Measurements from ENCODE around the gene EDIL3.
A peak's percentile ranks its signal among the peaks of the same experiment; 100 is the strongest.

EDIL3 gene

DNA sequence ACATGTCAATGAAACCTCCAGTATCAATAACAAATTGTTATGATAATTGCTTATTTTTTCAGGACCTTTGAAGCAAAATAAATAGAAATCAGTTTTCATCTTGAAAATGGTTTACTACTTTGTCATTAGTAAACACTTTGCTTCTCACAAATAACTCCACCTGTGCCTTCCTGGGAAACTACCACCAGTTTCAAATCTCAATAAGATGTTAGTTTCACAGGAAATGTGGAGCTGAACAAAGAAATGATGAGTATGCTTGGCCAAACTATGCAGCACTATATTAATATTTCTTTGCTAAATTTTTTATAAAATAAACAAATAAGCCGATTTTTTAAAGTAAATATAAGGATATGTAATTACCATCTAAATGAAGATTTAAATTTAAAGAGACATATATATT lies 442.5 kb downstream of the EDIL3 start:
- no peak for DNase-seq

DNA sequence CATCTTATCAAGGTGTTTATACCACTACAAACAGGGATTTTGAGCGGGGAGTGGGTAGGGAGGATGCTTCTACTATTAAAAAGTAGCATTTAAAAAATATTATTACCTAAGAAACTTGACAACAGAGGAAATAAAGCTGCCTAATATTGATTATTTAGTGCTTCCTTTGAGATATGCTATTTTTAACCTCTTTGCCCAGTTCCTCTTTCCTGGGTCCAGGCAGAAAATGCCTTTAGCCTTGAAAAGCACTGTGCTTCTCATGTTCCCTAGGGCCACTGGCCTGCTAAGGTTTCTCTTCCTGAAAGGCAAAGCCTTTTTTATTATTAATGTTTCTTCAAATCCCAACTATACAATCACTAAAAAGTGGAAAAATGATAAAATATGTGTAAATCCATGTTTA lies 446.8 kb downstream of the EDIL3 start:
- DNase-seq: no peak

DNA sequence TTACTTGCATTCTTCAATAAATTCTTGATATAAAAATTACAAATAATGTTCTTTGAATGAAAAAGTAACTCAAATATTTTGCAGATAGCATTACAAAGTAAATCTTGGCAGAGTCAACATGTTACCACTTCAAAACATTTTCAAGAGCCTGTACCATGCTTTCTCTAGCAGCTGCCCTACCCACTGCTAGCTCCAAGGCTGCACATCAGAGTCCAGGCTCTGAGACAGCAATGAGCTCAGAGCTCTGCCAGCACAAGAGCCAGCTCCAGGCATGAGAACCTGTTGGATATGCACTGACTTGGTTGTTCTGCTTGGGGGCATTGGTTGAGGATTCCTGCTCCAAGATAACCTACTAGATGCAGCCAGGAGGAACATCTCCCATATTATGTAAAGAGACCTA lies 452.7 kb downstream of the EDIL3 start:
- DNase-seq: no peak

DNA sequence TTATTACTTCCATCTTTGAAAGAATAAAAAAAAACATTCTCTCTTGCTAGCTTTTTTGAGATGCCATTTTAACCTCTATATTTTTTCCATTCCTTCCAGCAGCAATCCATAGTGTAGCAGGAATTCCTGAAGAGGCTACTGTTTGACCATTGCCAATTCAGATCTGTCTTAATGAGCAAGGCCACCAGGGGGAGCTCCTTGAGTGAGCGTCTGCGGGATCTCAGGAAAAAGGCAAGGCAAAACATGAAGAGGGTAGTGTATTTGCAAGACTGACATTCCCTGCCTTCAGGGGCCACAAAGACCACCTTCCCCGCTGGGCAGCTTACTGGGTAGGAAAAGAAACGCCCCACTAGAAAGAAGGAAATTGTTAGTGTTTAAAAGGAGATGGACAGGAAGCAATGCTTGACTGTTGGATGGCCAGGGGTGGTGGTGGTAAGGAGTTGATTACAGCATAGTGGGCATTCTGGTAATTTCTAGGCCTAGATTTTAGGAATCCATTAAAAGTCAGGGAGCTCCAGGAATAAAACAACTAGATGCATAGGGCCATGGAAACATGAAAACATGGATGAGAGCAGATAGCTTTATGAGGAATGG lies 457.4 kb downstream of the EDIL3 start:
- DNase-seq: peak; percentile 8

DNA sequence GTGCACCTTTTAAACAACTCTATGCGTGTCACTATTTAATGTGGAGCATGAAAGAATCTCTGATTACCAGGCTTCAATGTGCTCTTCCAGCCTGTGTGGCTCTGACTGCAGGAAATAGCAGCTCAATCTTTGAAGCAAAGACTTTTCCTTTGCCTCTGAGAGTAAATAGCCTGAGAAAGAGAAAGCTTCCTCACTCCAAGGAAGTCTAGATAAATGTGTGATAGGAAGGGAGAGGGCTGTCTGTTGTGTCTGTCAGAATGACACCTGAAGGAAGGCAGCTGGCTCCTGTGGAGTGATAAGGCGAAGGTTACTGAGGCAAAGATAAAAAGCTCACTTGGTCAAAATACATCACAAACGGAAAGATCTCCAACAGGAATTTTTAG lies 458.7 kb downstream of the EDIL3 start:
- no peak for DNase-seq

DNA sequence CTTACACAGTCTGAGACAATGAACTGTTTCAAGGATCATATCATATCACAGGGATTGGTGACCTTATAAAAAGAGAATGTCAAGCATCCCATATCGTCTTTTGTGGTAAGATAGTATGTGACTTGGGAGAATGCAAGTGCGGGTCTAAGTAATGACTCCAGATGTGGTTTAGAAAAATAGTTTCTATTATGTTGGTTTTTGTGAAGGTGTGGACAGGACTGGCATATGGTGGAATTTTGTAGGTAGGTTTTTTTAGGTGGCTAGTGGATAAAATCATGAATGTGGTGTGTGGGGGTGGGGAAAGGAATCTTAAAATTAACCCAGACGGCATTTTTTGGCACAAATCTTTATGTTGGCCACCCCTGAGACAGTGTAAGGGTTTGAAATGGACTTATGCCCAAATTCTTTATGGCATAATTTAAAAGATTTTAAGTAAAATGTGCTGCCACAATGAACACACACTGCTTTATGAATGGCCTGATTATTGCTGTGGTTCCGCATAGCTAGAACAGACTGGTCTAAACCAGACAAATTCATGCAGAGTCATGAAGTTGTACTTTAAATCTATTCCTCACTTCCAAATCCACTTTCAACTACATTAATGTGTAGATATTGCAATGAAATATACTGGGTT lies 459.2 kb downstream of the EDIL3 start:
- no peak for DNase-seq

DNA sequence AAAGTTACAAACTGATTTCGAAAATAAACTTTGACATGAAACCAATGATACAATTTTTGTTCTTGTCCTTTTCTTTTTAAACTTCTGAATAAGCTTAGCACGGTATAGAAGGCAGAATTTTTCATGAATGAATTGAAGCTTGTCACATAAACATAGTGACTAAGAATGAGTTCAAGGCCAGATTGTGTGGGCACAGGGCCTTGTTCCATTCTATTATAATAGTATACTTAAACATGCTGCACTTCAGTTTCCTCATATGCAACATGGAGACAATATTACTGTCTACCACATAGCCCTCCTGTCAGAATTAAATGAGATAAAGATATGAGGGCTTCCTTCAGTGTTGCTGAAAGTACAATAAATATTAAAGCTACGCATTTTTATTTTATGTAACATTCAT lies 459.8 kb downstream of the EDIL3 start:
- no peak for DNase-seq

DNA sequence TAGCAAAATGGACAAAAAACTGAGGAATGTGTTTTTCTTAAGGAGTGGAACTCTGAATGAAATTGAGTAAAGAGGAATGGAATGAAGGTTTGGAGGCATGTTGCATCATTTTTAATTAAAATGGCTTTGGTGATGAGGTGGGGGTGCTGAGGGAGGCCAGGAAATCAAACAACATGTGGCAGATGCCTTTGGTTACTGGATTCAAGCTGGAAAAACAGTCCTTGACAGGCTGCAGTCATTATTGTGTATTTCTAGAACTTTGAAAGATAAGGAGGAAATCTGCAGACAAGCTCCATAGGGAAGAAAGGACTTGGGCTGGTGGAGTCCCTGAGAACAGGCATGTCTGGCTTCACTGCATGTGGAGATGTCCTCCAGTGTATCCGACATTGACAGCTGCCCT lies 460.5 kb downstream of the EDIL3 start:
- no peak for DNase-seq

DNA sequence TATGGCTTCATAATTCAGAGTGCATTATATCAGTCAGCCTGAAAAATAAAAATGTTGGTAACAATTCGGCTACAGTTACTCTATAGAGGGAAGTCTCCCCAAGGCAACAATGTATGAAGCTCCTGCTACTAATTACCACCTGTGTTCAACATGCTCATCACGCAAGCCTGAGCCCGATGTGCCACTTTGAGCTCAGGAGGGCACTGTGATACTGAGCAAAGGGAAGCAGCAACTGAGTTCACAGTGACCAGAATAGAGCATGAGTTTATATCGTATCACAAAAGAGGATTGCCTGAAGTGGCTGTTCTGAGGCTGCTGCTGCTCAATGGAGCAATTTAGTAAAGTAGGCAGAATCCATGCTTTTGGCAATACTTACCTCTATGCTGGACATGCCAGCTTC lies 462.0 kb downstream of the EDIL3 start:
- no peak for DNase-seq

DNA sequence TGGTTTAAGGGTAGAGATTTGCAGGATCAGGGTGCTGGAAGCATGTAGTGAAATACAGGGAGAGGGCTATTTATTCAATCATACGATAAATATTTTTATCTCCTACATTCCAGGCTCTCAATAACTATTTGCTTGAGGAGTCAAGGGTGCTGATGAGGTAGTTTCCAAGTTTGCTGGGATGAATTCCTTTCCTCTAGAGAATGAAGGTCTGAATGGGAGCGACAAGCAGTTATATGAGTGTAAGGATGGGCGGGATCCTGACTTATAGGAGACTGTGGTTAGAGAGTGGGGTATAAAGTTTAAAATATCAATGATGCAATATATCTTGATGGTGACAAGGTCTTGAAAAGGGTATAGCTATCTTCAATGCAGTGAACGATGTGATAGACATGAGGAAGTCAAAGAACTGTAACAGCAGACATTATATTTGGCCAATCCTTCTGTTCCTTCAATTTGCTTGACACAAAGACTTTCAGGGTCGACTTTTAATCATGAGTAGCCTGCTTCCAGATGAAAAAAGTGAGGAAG lies 462.9 kb downstream of the EDIL3 start:
- DNase-seq: no peak

DNA sequence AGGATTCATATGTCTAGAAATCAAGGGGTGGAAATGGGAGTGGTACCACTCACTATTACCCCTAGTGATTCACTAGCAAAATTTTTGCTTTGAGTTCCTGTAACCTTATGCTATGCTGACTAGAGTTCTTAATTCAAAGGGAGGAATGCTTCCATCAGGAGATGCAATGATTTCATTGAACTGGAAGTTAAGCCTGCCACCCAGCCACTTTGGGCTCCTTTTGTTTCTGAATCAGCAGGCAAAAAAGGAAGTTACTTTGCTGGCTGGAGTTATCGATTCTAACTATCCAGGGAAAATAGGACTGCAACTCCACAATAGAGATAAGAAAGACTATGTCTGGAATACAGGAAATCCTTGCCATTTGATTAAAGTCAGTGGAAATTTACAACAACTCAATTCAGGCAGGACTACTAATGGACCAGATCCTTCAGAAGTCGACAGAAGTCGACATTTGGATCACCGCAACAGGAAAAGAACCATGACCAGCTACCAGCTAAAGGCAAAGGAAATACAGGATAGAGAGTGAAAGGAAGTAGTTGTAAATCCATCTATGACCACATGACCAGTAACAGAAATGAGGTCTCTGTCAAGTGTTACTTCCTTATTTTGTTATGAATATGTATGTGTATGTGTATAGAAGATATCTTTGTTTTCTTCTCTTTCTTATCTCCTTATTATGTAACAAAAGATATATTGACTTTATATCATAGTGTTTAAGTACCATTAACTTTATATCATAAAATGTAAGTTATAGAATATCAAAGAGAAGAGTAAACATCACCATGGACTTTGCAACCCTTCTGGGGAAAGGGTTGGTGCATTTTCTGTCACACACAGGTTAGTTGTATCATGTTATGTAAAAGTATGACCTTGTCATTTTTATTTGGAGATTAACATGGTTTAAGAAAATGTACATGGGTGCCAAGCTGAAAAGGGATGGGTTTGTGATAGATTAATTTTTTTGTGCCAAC lies 465.3 kb downstream of the EDIL3 start:
- DNase-seq: no peak

DNA sequence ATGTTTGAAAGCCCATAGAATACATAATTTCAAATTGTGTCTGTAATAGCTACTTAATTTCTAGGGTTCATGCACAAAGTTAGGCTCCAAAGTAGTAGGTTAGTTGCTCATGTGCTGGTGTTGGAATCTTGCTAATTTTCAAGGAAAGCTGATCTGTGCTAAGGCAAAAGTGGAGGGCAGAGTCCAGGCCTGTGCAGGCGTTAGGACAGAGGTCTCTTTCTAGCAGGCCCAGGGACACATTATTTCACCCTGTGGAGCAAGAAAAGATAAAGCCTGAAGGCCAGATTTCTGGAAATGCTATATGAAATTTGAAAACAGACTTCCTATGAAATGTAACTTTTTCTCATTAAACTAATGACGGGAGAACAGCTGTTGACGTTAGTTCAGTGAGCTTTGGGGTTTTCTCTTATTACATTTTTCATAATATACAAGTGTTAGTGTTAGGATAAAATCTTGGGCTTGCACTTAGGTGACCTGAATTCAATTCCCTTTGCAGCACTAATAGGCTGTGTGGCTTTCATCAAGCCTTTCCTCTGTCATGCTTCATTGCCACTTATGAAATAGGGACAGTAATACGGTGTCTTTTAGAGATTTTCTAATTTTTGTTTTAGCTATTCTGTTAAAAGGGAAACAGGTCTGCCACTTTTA lies 467.3 kb downstream of the EDIL3 start:
- no peak for DNase-seq

DNA sequence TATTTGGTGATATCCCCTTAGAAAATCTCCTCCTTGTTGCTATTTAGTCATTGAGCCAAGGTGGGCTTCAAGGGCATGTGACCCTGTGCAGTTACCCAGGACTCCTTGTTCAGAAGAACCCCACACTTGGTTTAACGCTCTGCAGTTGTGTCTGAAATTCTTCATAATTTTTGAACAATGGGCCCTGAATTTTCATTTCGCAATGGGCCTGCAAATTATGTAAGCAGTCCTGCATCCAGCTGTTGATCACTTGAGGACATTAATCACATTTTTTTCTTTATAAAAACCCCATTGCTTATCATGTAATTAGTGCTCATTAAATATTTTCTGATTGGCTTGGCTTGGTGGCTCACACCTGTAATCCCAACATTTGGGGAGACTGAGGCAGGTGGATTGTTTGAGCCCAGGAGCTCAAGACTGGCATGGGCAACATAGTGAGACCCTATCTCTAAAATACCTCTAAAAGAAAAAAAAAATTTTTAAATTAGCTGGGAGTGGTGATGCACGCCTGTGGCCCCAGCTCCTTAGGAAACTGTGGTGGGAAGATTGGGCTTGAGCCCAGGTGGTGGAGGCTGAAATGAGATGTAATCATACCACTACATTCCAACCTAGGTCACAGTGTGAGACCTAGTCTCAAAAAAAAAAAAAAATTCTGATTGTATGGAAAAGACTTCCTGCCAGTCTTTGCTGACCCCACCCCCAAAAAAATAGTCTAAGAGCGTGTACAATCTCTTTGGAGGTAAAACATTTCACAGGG lies 469.8 kb downstream of the EDIL3 start:
- no peak for DNase-seq

DNA sequence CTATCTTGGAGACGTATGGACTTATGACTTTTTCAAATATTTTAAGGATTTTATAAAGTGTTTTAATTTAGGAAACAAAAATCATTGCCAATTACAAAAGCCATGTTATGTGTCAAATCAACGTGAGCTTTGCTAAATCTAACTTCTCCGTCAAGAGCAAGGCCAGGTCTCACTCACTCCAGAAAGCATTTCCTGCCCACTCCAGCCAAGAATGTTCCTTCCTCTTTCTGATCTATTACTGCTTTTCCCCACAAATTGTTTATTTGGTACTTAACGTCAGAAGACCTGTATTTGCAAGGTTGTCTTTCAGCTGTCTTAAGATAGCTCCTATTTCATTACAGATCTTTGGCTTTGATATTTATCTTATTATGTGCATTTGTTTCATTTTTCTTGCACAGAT lies 470.5 kb downstream of the EDIL3 start:
- no peak for DNase-seq

DNA sequence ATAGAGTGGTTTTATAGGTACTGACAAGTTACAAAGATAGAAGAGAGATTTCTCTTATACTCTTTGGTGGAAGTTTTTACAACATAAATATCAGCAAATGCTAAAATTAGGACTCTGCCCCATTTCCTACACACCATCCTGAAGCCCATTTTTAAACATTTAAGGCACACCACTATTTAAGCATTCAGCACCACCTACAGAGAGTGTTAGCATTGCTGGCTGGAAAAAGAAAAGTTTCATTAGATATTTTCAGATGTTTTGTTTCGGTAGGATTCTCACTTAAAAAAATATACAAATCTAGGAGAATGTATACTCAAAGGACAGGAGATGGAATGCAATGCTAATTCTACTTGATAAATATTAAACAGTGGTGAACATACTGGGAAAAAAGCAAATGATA lies 471.1 kb downstream of the EDIL3 start:
- no peak for DNase-seq

DNA sequence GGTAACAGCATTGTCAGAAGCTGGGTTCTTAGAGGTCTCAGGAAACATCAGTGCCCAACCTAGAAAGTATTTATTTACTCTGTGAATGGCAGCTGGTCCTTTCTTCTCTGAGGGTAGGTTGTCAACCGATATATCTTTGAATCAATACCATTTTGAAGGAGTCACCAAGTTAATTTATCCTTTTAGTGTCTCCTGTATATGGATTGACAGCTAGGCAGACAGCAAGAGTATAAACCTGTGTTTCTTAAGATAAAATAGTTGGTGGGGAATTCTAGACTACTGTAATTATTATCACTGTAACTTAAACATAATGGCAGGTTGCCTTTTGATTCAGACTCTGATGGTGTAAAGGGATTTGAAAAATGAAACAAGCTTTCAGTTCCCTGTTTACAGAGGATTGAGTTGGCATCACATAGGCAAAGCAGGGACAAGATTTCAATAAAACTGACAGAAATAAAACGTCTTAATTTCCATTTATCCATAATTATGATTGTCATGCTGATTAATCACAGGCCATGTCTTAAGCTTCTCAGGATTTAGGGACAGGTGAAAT lies 473.2 kb downstream of the EDIL3 start:
- DNase-seq: no peak

DNA sequence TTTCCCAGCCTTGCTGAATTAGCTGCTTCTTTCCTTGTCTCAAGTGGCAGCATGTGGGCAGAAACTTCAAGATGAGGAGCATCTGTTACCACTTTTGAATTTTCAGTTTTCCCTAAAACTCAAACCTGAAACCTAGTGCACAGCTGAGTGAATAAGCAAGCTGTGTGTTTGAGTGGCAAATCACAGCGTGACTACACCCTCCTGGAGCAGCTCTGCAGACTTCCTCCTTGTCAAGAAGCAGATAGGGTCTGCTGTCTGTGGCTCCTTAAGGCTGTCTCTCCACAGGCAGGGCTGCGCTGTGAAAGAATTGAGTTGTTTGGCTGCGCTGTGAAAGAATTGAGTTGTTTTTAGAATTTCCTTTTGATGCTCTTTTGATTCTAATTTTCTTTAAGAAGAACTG lies 484.4 kb downstream of the EDIL3 start:
- no peak for DNase-seq

DNA sequence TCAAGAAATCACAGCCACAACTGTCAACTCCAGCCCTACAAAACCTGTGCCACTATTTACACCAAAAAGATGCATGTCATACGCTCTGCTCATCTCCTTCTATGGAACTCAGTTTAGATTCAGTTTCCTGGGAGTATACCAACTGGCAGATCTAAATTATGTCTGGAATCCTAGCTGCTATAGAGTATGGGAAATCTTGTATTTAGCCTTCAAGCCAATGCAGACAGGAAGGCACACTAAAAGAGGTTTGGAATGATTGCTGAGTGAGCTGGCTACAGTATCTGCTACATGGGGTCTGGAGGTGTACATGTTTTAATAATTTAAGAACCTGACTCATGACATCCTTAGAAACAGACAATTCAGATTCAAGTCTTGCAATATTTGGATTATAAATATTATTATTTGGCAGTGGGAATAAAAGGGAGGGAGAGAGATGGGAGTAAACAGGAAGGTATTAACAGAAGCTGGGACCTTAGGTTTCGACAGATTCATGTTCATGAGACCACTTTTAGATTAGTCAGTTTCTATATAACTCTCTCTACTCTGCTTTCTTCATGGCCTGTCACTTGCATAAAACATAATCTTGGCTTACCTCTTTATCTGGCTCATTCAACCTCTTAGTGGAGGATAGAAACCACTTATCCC lies 485.2 kb downstream of the EDIL3 start:
- no peak for DNase-seq

DNA sequence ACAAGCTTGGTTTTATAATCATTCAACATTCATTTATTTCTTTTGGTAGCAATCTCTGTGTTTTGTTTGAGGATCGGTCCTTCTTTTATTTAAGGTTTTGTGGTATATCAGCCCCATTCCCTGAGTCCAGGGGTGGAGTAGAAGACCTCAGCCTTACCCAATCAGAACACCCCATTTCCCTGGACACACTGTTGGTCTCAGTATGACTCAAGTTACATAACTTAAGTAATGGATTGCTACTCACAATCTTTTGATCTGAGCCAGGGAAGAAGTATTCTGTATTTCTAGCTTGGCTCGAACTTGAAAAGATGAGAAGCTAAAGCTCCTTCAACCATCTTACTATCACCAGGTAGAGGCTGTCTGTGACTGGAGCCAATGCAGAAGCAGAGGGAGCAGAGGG lies 488.8 kb downstream of the EDIL3 start:
- no peak for DNase-seq

DNA sequence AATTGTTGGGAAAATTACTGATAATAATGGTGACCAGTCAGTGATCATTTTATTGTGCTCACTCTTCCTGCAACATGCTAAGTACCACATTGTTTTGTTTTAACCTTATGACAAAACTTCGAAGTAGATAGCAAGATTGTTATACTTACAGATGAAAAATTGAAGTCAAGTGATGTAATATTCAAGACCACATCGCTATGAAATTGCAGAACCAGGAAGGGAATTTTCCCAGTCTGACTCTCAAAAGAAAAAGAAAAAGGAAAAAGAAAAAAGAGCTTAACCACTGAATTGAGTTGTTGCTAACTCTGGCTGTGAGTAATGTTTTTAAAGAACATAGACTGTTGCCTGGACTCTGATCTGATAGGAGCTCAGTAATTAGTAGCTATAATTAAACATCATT lies 493.4 kb downstream of the EDIL3 start:
- no peak for DNase-seq
